NB4 (cell line): ENCODE data around the gene CALN1.

Source experiments
- DNase-seq: peaks from one replicate; pipeline ENCODE4 v3.0.0; 2010; ENCODE audit warnings: low read depth
- H3K4me3 ChIP-seq: one replicate; pipeline ENCODE4 v1.5.1; 2011; ENCODE audit warnings: mild to moderate bottlenecking, low read depth, low read length, moderate library complexity
- MYC ChIP-seq: IDR thresholded peaks from 2 replicates; pipeline ENCODE4 v1.6.1; 2011; ENCODE audit warnings: low read depth, low read length
- POLR2A ChIP-seq: IDR thresholded peaks from 2 replicates; pipeline ENCODE4 v1.6.1; 2011; ENCODE audit warnings: mild to moderate bottlenecking; ENCODE audit not compliant: insufficient read length; ENCODE audit errors: extremely low read depth
- TF ChIP-seq, protein P1 (sequence below): IDR thresholded peaks from 2 replicates; pipeline ENCODE4 v1.6.1; 2011; ENCODE audit warnings: low read depth, low read length
- TF ChIP-seq, protein P2 (sequence below): IDR thresholded peaks from one replicate; pipeline ENCODE4 v1.5.1; 2012; ENCODE audit warnings: low read depth, low read length

CALN1 gene

DNA sequence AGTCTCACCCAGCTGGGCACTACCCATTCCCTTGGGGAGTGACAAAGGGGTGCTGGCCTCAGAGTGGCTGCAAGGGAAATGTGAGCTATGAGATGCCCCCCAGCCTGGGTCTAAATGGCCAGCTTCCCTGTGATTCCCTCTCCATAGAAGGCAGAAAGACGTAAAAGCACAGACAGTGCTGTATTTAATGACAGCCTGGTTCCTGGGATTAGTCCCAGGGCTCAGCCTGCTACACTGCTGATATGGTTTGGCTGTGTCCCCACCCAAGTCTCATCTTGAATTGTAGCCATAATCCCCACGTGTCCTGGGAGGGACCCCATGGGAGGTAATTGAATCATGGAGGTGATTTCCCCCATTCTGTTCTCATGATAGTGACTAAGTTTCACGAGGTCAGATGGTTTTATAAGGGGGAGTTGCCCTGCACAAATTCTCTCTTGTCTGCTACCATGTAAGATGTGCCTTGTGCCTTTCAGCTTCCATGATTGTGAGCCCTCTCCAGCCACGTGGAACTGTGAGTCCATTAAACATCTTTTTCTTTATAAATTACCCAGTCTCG is 23.9 kb upstream of the CALN1 start:
- no peak overlapping the region for H3K4me3 ChIP-seq
- TF ChIP-seq, protein P1, sequence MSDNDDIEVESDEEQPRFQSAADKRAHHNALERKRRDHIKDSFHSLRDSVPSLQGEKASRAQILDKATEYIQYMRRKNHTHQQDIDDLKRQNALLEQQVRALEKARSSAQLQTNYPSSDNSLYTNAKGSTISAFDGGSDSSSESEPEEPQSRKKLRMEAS, result no peak
- TF ChIP-seq, protein P2, sequence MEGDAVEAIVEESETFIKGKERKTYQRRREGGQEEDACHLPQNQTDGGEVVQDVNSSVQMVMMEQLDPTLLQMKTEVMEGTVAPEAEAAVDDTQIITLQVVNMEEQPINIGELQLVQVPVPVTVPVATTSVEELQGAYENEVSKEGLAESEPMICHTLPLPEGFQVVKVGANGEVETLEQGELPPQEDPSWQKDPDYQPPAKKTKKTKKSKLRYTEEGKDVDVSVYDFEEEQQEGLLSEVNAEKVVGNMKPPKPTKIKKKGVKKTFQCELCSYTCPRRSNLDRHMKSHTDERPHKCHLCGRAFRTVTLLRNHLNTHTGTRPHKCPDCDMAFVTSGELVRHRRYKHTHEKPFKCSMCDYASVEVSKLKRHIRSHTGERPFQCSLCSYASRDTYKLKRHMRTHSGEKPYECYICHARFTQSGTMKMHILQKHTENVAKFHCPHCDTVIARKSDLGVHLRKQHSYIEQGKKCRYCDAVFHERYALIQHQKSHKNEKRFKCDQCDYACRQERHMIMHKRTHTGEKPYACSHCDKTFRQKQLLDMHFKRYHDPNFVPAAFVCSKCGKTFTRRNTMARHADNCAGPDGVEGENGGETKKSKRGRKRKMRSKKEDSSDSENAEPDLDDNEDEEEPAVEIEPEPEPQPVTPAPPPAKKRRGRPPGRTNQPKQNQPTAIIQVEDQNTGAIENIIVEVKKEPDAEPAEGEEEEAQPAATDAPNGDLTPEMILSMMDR, result no peak
- TF ChIP-seq MYC (no peak), POLR2A (no peak)
- no peak for DNase-seq

DNA sequence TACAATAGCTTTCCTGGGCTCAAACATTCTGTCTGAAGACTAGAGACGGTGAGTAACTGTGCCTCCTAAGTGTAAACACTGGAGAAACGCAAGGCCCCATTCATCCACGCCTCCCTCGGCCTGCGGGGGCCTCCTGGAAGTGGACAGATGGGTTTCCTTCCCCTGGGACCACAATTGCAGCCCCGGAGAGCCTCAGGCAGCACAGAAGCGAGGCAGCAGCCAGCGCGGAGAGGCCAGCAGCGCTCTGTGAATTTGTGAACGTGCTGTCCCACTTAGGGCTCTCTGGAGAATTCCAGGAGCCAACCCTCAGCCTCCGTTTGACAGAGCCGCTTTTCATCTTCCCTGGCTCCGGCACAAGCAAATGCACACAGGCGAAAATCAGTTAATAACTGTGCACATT is 23.2 kb upstream of the CALN1 start:
- no peak overlapping the region for H3K4me3 ChIP-seq
- no peak for DNase-seq
- TF ChIP-seq, protein P2, result no peak
- TF ChIP-seq MYC, result no peak
- TF ChIP-seq, protein P1, result no peak
- TF ChIP-seq POLR2A, result no peak

DNA sequence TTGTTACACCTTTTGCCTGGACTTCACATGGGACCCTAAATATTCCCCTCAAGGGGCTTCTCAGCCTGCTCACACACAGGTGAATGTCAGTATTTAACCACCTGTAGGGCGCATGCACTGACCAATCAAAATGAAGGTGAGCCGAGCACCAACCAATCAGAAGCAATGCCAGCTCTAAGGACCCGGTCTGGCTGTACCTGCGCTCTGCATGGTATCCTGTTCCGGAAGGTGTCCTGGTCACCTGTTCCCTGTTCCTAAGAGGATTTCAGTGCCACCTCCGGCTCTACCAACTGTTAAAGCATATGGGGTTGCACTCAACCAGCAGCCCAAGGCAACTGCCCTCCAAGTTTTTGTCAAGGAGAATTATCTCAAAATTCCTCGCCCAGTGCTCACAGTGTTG is 18.4 kb upstream of the CALN1 start:
- no peak overlapping the region for H3K4me3 ChIP-seq
- no peak for TF ChIP-seq MYC
- no peak for TF ChIP-seq POLR2A
- DNase-seq, result no peak

DNA sequence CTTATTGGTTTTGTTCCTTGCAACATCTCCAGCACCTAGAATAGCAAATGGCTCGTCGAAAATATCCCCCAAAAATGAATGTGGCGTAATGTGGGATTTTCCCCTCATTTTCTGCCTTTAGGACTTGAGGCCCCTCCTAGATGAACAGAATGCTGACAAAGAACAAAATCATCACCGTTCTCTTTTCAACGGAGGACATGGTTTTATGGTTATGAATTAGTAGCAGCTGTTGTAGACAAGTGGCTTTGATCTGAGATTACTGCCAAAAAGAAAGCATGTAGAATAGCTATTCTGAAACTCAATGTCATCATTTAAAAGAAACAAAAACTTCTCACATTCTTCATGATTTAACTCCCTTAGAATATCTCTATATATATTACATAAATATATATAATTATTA is 17.2 kb upstream of the CALN1 start:
- TF ChIP-seq, protein P1, result no peak
- no peak for TF ChIP-seq MYC
- no peak for TF ChIP-seq POLR2A
- TF ChIP-seq, protein P2, result no peak
- no peak overlapping the region for H3K4me3 ChIP-seq
- no peak for DNase-seq

DNA sequence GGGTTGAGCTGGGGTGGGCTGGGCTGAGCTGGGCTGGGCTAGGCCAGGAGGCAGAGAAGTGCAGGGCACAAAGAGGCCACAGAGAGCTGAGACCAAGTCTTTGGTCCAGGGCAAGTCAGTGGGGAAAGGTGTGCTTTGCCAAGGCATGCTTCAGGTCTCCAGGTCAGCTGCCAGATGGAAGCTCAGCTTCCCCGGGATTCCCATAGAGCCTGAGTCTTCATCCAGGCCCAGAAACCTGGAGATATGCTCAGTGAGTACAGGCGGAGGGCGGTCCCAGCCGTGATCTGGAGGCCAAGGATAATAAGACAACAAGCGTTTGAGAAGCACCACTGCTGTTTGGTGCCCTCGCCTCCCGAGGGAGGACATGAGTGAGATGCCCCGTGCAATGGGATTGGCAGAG is 4.7 kb upstream of the CALN1 start:
- no peak overlapping the region for H3K4me3 ChIP-seq
- TF ChIP-seq, protein P1, result no peak
- no peak for TF ChIP-seq POLR2A
- TF ChIP-seq, protein P2, result no peak
- TF ChIP-seq MYC, result no peak
- DNase-seq, result no peak

DNA sequence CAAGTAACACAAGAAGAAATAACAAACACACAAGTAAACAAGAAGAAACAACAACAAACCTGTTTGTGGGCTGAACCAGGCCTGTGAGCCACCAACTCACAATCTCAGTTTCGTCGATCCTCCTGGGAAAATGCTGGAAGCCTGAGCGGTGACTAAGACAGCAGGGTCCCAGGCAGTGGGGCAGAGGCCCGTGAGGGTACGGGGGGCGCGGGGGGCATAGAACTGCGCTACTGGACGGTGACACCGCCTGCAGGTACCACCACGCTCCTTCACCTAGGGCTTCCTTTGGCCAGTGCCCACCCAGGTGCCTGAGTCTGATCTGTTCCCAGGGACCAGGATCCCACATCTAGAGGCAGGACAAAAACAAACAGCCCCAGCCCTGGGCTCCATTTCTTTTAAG is 3.4 kb upstream of the CALN1 start:
- H3K4me3 ChIP-seq, result no peak overlapping the region
- DNase-seq, result no peak
- TF ChIP-seq, protein P1, result no peak
- TF ChIP-seq, protein P2, result no peak
- no peak for TF ChIP-seq POLR2A
- TF ChIP-seq MYC, result no peak
